ENCODE results near the gene GCK.

Gene GCK

DNA sequence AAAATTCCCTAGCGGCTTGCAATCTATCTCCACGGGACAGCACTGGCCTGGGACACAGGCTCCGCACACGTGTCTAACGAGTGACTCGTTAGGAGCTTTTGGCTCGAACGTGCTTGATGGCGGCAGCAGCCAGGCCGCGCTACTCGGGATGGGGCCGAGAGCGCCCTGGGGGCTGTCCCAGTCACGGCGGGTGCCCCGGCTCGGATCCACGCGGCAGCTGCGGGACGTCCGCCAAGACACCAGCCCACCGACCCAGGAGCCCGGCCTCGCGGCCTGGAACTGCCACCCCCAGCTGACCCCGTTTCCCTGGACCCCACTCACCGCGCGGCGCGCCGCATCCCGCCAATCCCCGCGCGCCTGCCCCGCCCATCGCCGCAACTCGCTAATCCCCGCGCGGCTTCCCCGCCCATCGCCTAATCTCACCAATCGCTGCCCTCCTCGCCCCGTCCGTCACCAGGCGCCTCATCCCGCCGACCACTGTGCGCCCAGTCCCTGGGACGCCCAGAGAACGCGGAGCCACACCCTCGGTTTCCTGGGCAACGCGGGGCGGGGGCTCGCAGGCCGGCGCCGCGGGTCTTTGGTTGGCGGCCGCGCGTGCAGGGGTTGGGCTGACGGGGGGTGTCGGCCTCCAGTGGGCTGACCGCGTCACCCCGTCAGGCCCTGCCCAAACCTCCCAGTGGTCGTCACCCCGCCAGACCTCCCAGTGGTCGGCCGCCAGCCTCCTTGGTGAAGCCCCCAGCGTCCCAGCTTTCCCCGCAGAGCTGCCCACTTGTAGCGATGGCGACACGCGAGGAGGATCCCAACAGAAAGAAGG is 65.8 kb downstream of the GCK start, which contains the start of gene POLD2:
Gene POLD2 (minus strand): TSS at position 359 of the 814 bp plus-strand sequence. CDS start 1,495 bp downstream, outside the sequence.
- H3K36me3 ChIP-seq (ENCODE audit: low read length): peaks cover 5% of the 10 kb centered on the region; the same call in 1 of the 2 replicates
- no peaks in the 10 kb centered on the region for H3K9me2 ChIP-seq (replicated peaks; ENCODE audit: insufficient read depth, low read length)
- H3K4me3 ChIP-seq (ENCODE audit: insufficient read depth, low read length, poor library complexity, severe bottlenecking): peak within 1 kb of the TSS; percentile 90
- H3K4me2 ChIP-seq (ENCODE audit: low read depth, low read length, poor library complexity, severe bottlenecking): peak within 1 kb of the TSS; percentile 96
- H3K9me3 ChIP-seq (ENCODE audit: insufficient read depth, low read length): no peaks in the 10 kb centered on the region
- H2AFZ ChIP-seq (ENCODE audit: low read depth, low read length, severe bottlenecking): peak within 1 kb of the TSS; percentile 96
- H3K79me2 ChIP-seq (ENCODE audit: insufficient read depth, low read length): peaks cover 25% of the 10 kb centered on the region
- no peaks in the 10 kb centered on the region for H4K20me1 ChIP-seq (ENCODE audit: low read depth, low read length)
- peaks cover 7% of the 10 kb centered on the region for H3F3A ChIP-seq (ENCODE audit: insufficient read depth)
- H3K27ac ChIP-seq (ENCODE audit: low read depth, low read length): peak within 1 kb of the TSS; percentile 36
- H3K9ac ChIP-seq (ENCODE audit: low read length): peak within 1 kb of the TSS; percentile 76
- H3K27me3 ChIP-seq (ENCODE audit: low read length): no peaks in the 10 kb centered on the region
- TF ChIP-seq CTCF (IDR thresholded peaks at IDR 0.05; ENCODE audit: insufficient read depth, low read length, poor library complexity, severe bottlenecking) (no peak), EZH2phosphoT487 (conservative IDR thresholded peaks at IDR 0.05; ENCODE audit: low read length) (no peak)

DNA sequence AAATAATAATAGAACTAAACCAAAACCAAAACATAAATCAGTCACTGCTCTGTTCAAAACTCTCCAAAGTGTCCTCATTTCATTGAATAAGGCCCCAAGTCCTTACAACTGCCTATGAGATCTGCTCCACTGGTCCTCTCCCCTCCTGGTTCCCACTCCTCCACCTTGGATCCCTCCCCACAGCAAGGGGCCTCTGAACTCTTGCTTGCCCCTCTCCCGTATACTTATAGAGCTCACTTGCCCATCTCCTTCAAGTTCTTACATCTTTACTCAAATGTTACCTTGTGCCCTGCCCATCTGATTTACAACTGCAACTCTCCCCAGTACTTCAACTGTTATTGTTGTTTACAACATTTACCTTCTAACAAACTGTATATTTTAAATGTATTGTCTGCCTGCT is 66.7 kb downstream of the GCK start:
- Histone ChIP-seq H3K9ac (ENCODE audit: low read length) (peak overlapping the region; percentile 76), H3K27ac (ENCODE audit: low read depth, low read length) (peak overlapping the region; percentile 36), H3K9me2 (replicated peaks; ENCODE audit: insufficient read depth, low read length) (no peaks in the 10 kb centered on the region), H3K4me2 (ENCODE audit: low read depth, low read length, poor library complexity, severe bottlenecking) (peak overlapping the region; percentile 96), H3F3A (ENCODE audit: insufficient read depth) (peaks cover 7% of the 10 kb centered on the region), H3K4me3 (ENCODE audit: insufficient read depth, low read length, poor library complexity, severe bottlenecking) (peak overlapping the region; percentile 90), H2AFZ (ENCODE audit: low read depth, low read length, severe bottlenecking) (no peak overlapping the region), H3K79me2 (ENCODE audit: insufficient read depth, low read length) (peaks cover 25% of the 10 kb centered on the region), H4K20me1 (ENCODE audit: low read depth, low read length) (no peaks in the 10 kb centered on the region), H3K9me3 (ENCODE audit: insufficient read depth, low read length) (no peaks in the 10 kb centered on the region), H3K27me3 (ENCODE audit: low read length) (no peaks in the 10 kb centered on the region), H3K36me3 (ENCODE audit: low read length) (peaks cover 5% of the 10 kb centered on the region; the same call in 1 of the 2 replicates)
- TF ChIP-seq CTCF (IDR thresholded peaks at IDR 0.05; ENCODE audit: insufficient read depth, low read length, poor library complexity, severe bottlenecking) (no peak), EZH2phosphoT487 (conservative IDR thresholded peaks at IDR 0.05; ENCODE audit: low read length) (no peak)

- H4K20me1 ChIP-seq (ENCODE audit: low read depth, low read length): no peaks in the 10 kb centered on the region
- peaks cover 5% of the 10 kb centered on the region; the same call in 1 of the 2 replicates for H3K36me3 ChIP-seq (ENCODE audit: low read length)
- H3K79me2 ChIP-seq (ENCODE audit: insufficient read depth, low read length): peaks cover 25% of the 10 kb centered on the region
- H3K4me3 ChIP-seq (ENCODE audit: insufficient read depth, low read length, poor library complexity, severe bottlenecking): peak overlapping the region; percentile 90
- H3K27me3 ChIP-seq (ENCODE audit: low read length): no peaks in the 10 kb centered on the region
- no peaks in the 10 kb centered on the region for H3K9me3 ChIP-seq (ENCODE audit: insufficient read depth, low read length)
- H3K9me2 ChIP-seq (replicated peaks; ENCODE audit: insufficient read depth, low read length): no peaks in the 10 kb centered on the region
- TF ChIP-seq EZH2phosphoT487 (conservative IDR thresholded peaks at IDR 0.05; ENCODE audit: low read length) (no peak), CTCF (IDR thresholded peaks at IDR 0.05; ENCODE audit: insufficient read depth, low read length, poor library complexity, severe bottlenecking) (no peak)
- no peak overlapping the region for H2AFZ ChIP-seq (ENCODE audit: low read depth, low read length, severe bottlenecking)
- H3F3A ChIP-seq (ENCODE audit: insufficient read depth): peaks cover 7% of the 10 kb centered on the region
- peak overlapping the region; percentile 96 for H3K4me2 ChIP-seq (ENCODE audit: low read depth, low read length, poor library complexity, severe bottlenecking)
- H3K27ac ChIP-seq (ENCODE audit: low read depth, low read length): no peak overlapping the region
- peak overlapping the region; percentile 76 for H3K9ac ChIP-seq (ENCODE audit: low read length)
Measured at GRCh38 chr7:44121761-44122420, 67.3 kb downstream of the GCK start.
